H1 (cell line): ENCODE data around the gene ANXA4. TPM values are rescaled to one million over a fixed set of nuclear protein-coding genes. Genes with fewer than 3 reads are reported as not detected.

ENCODE experiments used
- CTCF ChIA-PET: fragments of 300-600 bp; sonication (Branson Sonifier 250); formaldehyde crosslinking; loops from one replicate; lab custom pipeline; 2021; ENCODE audit not compliant: partially characterized antibody; lab: Charles Lee
- POLR2A ChIA-PET: fragments of 300-600 bp; sonication (Branson Sonifier 250); formaldehyde crosslinking; loops from one replicate; lab custom pipeline; 2021; ENCODE audit warnings: inconsistent platforms; ENCODE audit not compliant: partially characterized antibody; lab: Charles Lee
- DNase-seq, 2 experiments: peaks; one replicate each; pipeline versions ENCODE4 v3.0.0 to v3.0.0-alpha.2; 2010 to 2022; ENCODE audit warnings: low spot score in 2 of 2, low read depth in 1 of 2, mixed read lengths in 1 of 2
- FAIRE-seq: peaks from 2 replicates; lab custom pipeline; 2011; peaks lifted over from hg19 to GRCh38; lab: Jason Lieb, UNC
- H2AFZ ChIP-seq: 2 replicates; pipeline ENCODE4 v1.8.1; 2012; ENCODE audit warnings: low read length, inconsistent platforms
- H2AK5ac ChIP-seq: 2 replicates; pipeline ENCODE4 v1.6.1; 2013; ENCODE audit warnings: low read depth, low read length
- H2BK120ac ChIP-seq: replicated peaks from 2 replicates; pipeline ENCODE3; 2013; ENCODE audit warnings: low read depth, low read length, inconsistent platforms
- H2BK12ac ChIP-seq: 2 replicates; pipeline ENCODE4 v1.6.1; 2013; ENCODE audit warnings: low read depth, low read length
- H2BK15ac ChIP-seq: 2 replicates; pipeline ENCODE4 v1.6.1; 2013; ENCODE audit warnings: low read length
- H2BK20ac ChIP-seq: 2 replicates; pipeline ENCODE4 v1.6.1; 2013; ENCODE audit warnings: low read length
- H2BK5ac ChIP-seq: 2 replicates; pipeline ENCODE4 v1.6.1; 2013; ENCODE audit warnings: low read depth, low read length
- H3K14ac ChIP-seq: 2 replicates; pipeline ENCODE4 v1.6.1; 2013; ENCODE audit warnings: inconsistent platforms; ENCODE audit not compliant: insufficient read length
- H3K18ac ChIP-seq: 2 replicates; pipeline ENCODE4 v1.6.1; 2013; ENCODE audit warnings: low read length; ENCODE audit errors: extremely low read depth
- H3K23ac ChIP-seq: 2 replicates; pipeline ENCODE4 v1.6.1; 2013; ENCODE audit warnings: inconsistent platforms; ENCODE audit not compliant: insufficient read length
- H3K23me2 ChIP-seq: 2 replicates; pipeline ENCODE4 v1.6.1; 2013; ENCODE audit warnings: low read depth, low read length
- H3K27ac ChIP-seq: 2 replicates; pipeline ENCODE4 v1.6.1; 2011; ENCODE audit warnings: low read depth, low read length, inconsistent platforms
- H3K27me3 ChIP-seq, 4 experiments: replicated peaks in 1 of 4; 1 replicate in 1 of 4; 2 replicates in 3 of 4; pipeline versions ENCODE4 v1.6.1 to v1.8.1; 2011 to 2013; ENCODE audit warnings: low read length in 3 of 4, mild to moderate bottlenecking in 3 of 4, inconsistent platforms in 2 of 4, mixed read lengths in 2 of 4, moderate library complexity in 1 of 4; ENCODE audit not compliant: control insufficient read depth in 3 of 4, insufficient read depth in 3 of 4; ENCODE audit errors: extremely low read depth in 1 of 4
- H3K36me3 ChIP-seq, 4 experiments: 2 replicates each; pipeline versions ENCODE4 v1.6.1 to v1.8.1; 2011 to 2013; ENCODE audit warnings: mild to moderate bottlenecking in 4 of 4, low read length in 3 of 4, moderate library complexity in 2 of 4, control low read depth in 1 of 4, inconsistent platforms in 1 of 4; ENCODE audit not compliant: insufficient read depth in 4 of 4, control insufficient read depth in 2 of 4
- H3K4ac ChIP-seq: replicated peaks from 2 replicates; pipeline ENCODE3; 2013; ENCODE audit warnings: low read length, low read depth, mixed read lengths, inconsistent platforms; ENCODE audit not compliant: insufficient read length
- H3K4me1 ChIP-seq, 4 experiments: replicated peaks in 1 of 4; 1 replicate in 1 of 4; 2 replicates in 3 of 4; pipeline versions ENCODE4 v1.6.1 to v1.8.1; 2011 to 2013; ENCODE audit warnings: low read length in 3 of 4, inconsistent platforms in 2 of 4, mixed read lengths in 1 of 4; ENCODE audit not compliant: insufficient read depth in 4 of 4, control insufficient read depth in 3 of 4
- H3K4me2 ChIP-seq, 2 experiments: 2 replicates each; pipeline versions ENCODE4 v1.6.1 to v1.8.1; 2011 to 2013; ENCODE audit warnings: low read depth in 2 of 2, low read length in 2 of 2, control low read depth in 1 of 2, inconsistent platforms in 1 of 2, mild to moderate bottlenecking in 1 of 2; ENCODE audit not compliant: insufficient read depth in 1 of 2
- H3K4me3 ChIP-seq, 4 experiments: fragments of 200-600, 300-600 bp in 1 of 4; sonication (generic), shearing (Covaris generic), sonication (Bioruptor Twin) in 1 of 4; 2 replicates each; pipeline versions ENCODE4 v1.5.1 to v1.8.1; 2011 to 2016; ENCODE audit warnings: low read length in 4 of 4, low read depth in 3 of 4, control low read depth in 2 of 4, inconsistent platforms in 2 of 4, mild to moderate bottlenecking in 2 of 4, mixed read lengths in 1 of 4, moderate library complexity in 1 of 4; ENCODE audit not compliant: insufficient read depth in 2 of 4; ENCODE audit errors: extremely low read depth in 1 of 4
- H3K56ac ChIP-seq: replicated peaks from 2 replicates; pipeline ENCODE3; 2013; ENCODE audit warnings: low read depth, mild to moderate bottlenecking, mixed read lengths, low read length, inconsistent platforms; ENCODE audit not compliant: insufficient read length
- H3K79me1 ChIP-seq: 2 replicates; pipeline ENCODE4 v1.6.1; 2013; ENCODE audit warnings: low read depth, low read length, control low read depth
- H3K79me2 ChIP-seq, 2 experiments: 2 replicates each; pipeline versions ENCODE4 v1.6.1 to v1.8.1; 2012 to 2013; ENCODE audit warnings: low read length in 2 of 2, mild to moderate bottlenecking in 2 of 2, inconsistent platforms in 1 of 2; ENCODE audit not compliant: insufficient read depth in 2 of 2, control insufficient read depth in 1 of 2
- H3K9ac ChIP-seq, 4 experiments: replicated peaks in 1 of 4; 1 replicate in 1 of 4; 2 replicates in 3 of 4; pipeline versions ENCODE4 v1.6.1 to v1.8.1; 2011 to 2013; ENCODE audit warnings: low read depth in 3 of 4, low read length in 3 of 4, control low read depth in 2 of 4, mild to moderate bottlenecking in 2 of 4, moderate library complexity in 2 of 4, inconsistent platforms in 1 of 4; ENCODE audit errors: extremely low read depth in 1 of 4
- H3K9me3 ChIP-seq, 2 experiments: 2 replicates each; pipeline versions ENCODE4 v1.6.1 to v1.8.1; 2012 to 2013; ENCODE audit warnings: mild to moderate bottlenecking in 2 of 2, moderate library complexity in 2 of 2, control low read depth in 1 of 2, inconsistent platforms in 1 of 2, low read depth in 1 of 2, low read length in 1 of 2, mixed read lengths in 1 of 2; ENCODE audit not compliant: insufficient read depth in 2 of 2
- H4K20me1 ChIP-seq, 2 experiments: replicated peaks in 1 of 2; 2 replicates each; pipeline versions ENCODE3 to v1.8.1; 2011 to 2013; ENCODE audit warnings: inconsistent platforms in 2 of 2, low read length in 2 of 2, mild to moderate bottlenecking in 1 of 2; ENCODE audit not compliant: insufficient read depth in 2 of 2, control insufficient read depth in 1 of 2
- H4K5ac ChIP-seq: 2 replicates; pipeline ENCODE4 v1.6.1; 2013; ENCODE audit warnings: low read length, low read depth, mixed read lengths, inconsistent platforms; ENCODE audit not compliant: insufficient read length
- H4K8ac ChIP-seq: 2 replicates; pipeline ENCODE4 v1.8.0; 2013; ENCODE audit warnings: mild to moderate bottlenecking, moderate library complexity, low read length, inconsistent platforms; ENCODE audit not compliant: insufficient read depth; ENCODE audit errors: extremely low read depth
- H4K91ac ChIP-seq: replicated peaks from 2 replicates; pipeline ENCODE3; 2013; ENCODE audit warnings: low read length, mixed read lengths, inconsistent platforms; ENCODE audit not compliant: insufficient read length
- CHD1 ChIP-seq: IDR thresholded peaks from 2 replicates; pipeline ENCODE4 v1.6.1; 2012; ENCODE audit warnings: low read depth, low read length, improper control_type of control experiment
- CHD2 ChIP-seq: IDR thresholded peaks from 2 replicates; pipeline ENCODE4 v1.6.1; 2012; ENCODE audit warnings: low read length, improper control_type of control experiment
- FOSL1 ChIP-seq: IDR thresholded peaks from 2 replicates; pipeline ENCODE4 v1.6.1; 2011; ENCODE audit warnings: mild to moderate bottlenecking, low read depth, low read length, moderate library complexity; ENCODE audit not compliant: insufficient read depth
- RFX5 ChIP-seq: IDR thresholded peaks from 2 replicates; pipeline ENCODE4 v1.6.1; 2011; ENCODE audit warnings: low read depth, low read length, improper control_type of control experiment, borderline replicate concordance
- SAP30 ChIP-seq: fragments of 300-600 bp; sonication (generic); IDR thresholded peaks from 2 replicates; pipeline ENCODE4 v1.7.1; 2012; ENCODE audit warnings: low read length, moderate library complexity, mild to moderate bottlenecking, inconsistent platforms; ENCODE audit not compliant: insufficient read depth, insufficient replicate concordance
- TAF1 ChIP-seq: IDR thresholded peaks from 2 replicates; pipeline ENCODE4 v1.6.1; 2011; ENCODE audit warnings: mild to moderate bottlenecking, low read depth, low read length
- ZNF274 ChIP-seq: IDR thresholded peaks from 2 replicates; pipeline ENCODE4 v1.7.0; 2012; ENCODE audit warnings: low read length, borderline replicate concordance; ENCODE audit errors: extremely low read depth
- WGBS, 2 experiments: shearing (Covaris generic) in 1 of 2; methylation state at CpG; one replicate each; pipeline versions ENCODE4 v1.1.6 to v1.1.7; 2013 to 2015; ENCODE audit warnings: low lambda C conversion rate in 2 of 2, mixed read lengths in 2 of 2, inconsistent platforms in 1 of 2, low coverage in 1 of 2, missing lambda C conversion rate in 1 of 2; ENCODE audit not compliant: insufficient replicate concordance in 2 of 2, insufficient coverage in 1 of 2, insufficient read length in 1 of 2; ENCODE audit errors: extremely low coverage in 1 of 2, missing lambda C conversion rate in 1 of 2; 5-methylcytosine and 5-hydroxymethylcytosine counted together
- polyA plus RNA-seq, 7 experiments: library from polyadenylated mRNA; depleted of rRNA in 3 of 7; stranded (reverse) in 5 of 7; unstranded in 2 of 7; fragments of >200 nt in 5 of 7; fragments of 200-250 nt in 2 of 7; gene quantifications; 1 replicate in 5 of 7; 2 replicates in 1 of 7; 4 replicates in 1 of 7; pipeline versions ENCODE4 v1.2.1 to v1.2.3, GENCODE V29; 2011 to 2013; ENCODE audit warnings: missing spikeins in 2 of 7, mixed read lengths in 2 of 7
- total RNA-seq: library from RNA; stranded (reverse); fragmentation: NEBNext Ultra II Directional; extraction: Animal tissue kit (Norgen Biotek cat#: 25700); gene quantifications from 2 replicates; pipeline ENCODE4 v1.2.1, GENCODE V29; 2021

ANXA4 gene
- total and polyA plus RNA-seq, 2 of the 8 experiments (the other 6 are each of a cell fraction or from before 2014, with no cell fraction given): 9.4 to 17.6 TPM

DNA sequence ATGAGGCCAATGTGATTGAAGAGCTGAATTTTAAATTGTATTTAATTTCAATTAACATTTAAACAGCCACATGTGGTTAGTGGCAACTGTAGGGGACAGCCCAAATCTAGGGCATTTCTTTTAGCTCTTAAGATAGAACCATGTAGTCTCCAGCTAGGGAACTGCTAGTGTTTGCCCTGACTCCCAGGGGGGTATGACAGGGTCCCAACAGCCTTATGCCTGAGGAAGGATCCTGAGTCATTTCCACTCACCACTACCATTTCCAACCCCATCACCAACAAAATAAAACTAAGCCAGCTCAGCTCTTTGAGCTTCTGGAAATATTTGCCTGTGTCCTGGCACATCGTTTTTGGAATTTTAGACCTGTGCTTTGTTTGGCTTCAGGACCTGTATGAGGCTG is 73.8 kb downstream of the ANXA4 start:
- POLR2A ChIA-PET: interaction anchor here (0.8 to 1.5 kb wide), 3 partner anchors 13 to 91 kb away, joined by 3 to 5 read pairs (median 4); partner anchors contain the start of genes ANXA4 and GMCL1
- CTCF ChIA-PET: interaction anchor here (0.9 to 22.2 kb wide), 19 partner anchors 9 to 99 kb away, joined by 3 to 319 read pairs (median 9); partner anchors contain the start of gene ANXA4

More for the DNA sequence above, 73.8 kb downstream of the ANXA4 start:
- no peak overlapping the region for H4K8ac ChIP-seq
- H3K27ac ChIP-seq: no peak overlapping the region
- no peak overlapping the region for H2BK15ac ChIP-seq
- no peaks in the 10 kb centered on the region for H3K27me3 ChIP-seq
- no peak overlapping the region for H3K14ac ChIP-seq
- H3K36me3 ChIP-seq: 0 out of 8 replicates have a peak, but pooled peaks cover 0 to 3% (median 0%) of the 10 kb centered on the region in 4 experiments
- no peaks in the 10 kb centered on the region for H4K20me1 ChIP-seq
- H3K4ac ChIP-seq: no peak overlapping the region
- no peaks in the 10 kb centered on the region for H3K79me1 ChIP-seq
- DNase-seq (peak in 1 of 2 experiments; percentile 43), FAIRE-seq (no peak)
- no peak overlapping the region for H2BK20ac ChIP-seq
- no peak overlapping the region for H2AFZ ChIP-seq
- no peak overlapping the region for H3K23ac ChIP-seq
- H3K18ac ChIP-seq: no peak overlapping the region
- H2BK120ac ChIP-seq: no peak overlapping the region
- no peak overlapping the region for H4K5ac ChIP-seq
- H3K23me2 ChIP-seq: no peaks in the 10 kb centered on the region
- H2BK12ac ChIP-seq: no peak overlapping the region
- H3K79me2 ChIP-seq: no peaks in the 10 kb centered on the region
- no peak overlapping the region for H3K56ac ChIP-seq
- no peak overlapping the region for H2AK5ac ChIP-seq
- peaks cover 0 to 9% (median 0%) of the 10 kb centered on the region in 4 experiments; a peak in 3 of 7 replicates for H3K4me1 ChIP-seq
- H3K4me3 ChIP-seq: no peak overlapping the region
- no peak overlapping the region for H3K9ac ChIP-seq
- H3K9me3 ChIP-seq: no peaks in the 10 kb centered on the region
- H2BK5ac ChIP-seq: no peak overlapping the region
- TF ChIP-seq TAF1 (no peak), CHD2 (no peak), CHD1 (no peak), ZNF274 (no peak), SAP30 (no peak), FOSL1 (no peak), RFX5 (no peak)
- TF ChIP-seq, all 59 proteins: peak for 0
- WGBS, 2 experiments: 88% methylated on average over 1 of the region's 1 CpG; no CpG with 5 or more reads in 1 of the 2 experiments
- Histone ChIP-seq H3K4me2 (no peak overlapping the region), H4K91ac (no peak overlapping the region)
